Liver (tissue), 3 donors: ENCODE data around the gene SLC10A4.

Experiments used
- ATF3 ChIP-seq: IDR thresholded peaks from 2 replicates; pipeline ENCODE4 v1.6.1; 2016; ENCODE audit warnings: antibody characterized with exemption
- CTCF ChIP-seq: fragments of 150-350 bp; IDR thresholded peaks from 2 replicates; pipeline ENCODE4 v1.5.1; 2017; ENCODE audit warnings: improper control_type of control experiment, low read depth, low read length; ENCODE audit not compliant: missing input control
- EGR1 ChIP-seq, 2 donors: IDR thresholded peaks; 2 replicates each; pipeline ENCODE4 v1.6.1; 2016 to 2018; ENCODE audit warnings: antibody characterized with exemption in 2 of 2, low read depth in 2 of 2
- FOXA1 ChIP-seq: IDR thresholded peaks from 2 replicates; pipeline ENCODE4 v1.6.1; 2016; ENCODE audit warnings: antibody characterized with exemption
- GABPA ChIP-seq, 2 donors: IDR thresholded peaks in 1 of 2; conservative IDR thresholded peaks in 1 of 2; 2 replicates each; pipeline ENCODE4 v1.6.1; 2016; ENCODE audit warnings: antibody characterized with exemption in 2 of 2, mild to moderate bottlenecking in 1 of 2, moderate library complexity in 1 of 2
- JUND ChIP-seq, 2 donors: IDR thresholded peaks; 2 replicates each; pipeline ENCODE4 v1.6.1; 2016; ENCODE audit warnings: antibody characterized with exemption in 2 of 2
- MAX ChIP-seq: IDR thresholded peaks from 2 replicates; pipeline ENCODE4 v1.6.1; 2016; ENCODE audit warnings: antibody characterized with exemption
- NR2F2 ChIP-seq: IDR thresholded peaks from 2 replicates; pipeline ENCODE4 v1.6.1; 2016; ENCODE audit warnings: antibody characterized with exemption
- RAD21 ChIP-seq, 2 donors: IDR thresholded peaks; 2 replicates each; pipeline ENCODE4 v1.6.1; 2016; ENCODE audit warnings: antibody characterized with exemption in 2 of 2, mild to moderate bottlenecking in 2 of 2
- REST ChIP-seq: IDR thresholded peaks from 2 replicates; pipeline ENCODE4 v1.6.1; 2016; ENCODE audit warnings: antibody characterized with exemption, mild to moderate bottlenecking
- RXRA ChIP-seq, 2 donors: IDR thresholded peaks; 2 replicates each; pipeline ENCODE4 v1.6.1; 2017 to 2018; ENCODE audit warnings: antibody characterized with exemption in 2 of 2, mild to moderate bottlenecking in 1 of 2
- SP1 ChIP-seq: IDR thresholded peaks from 2 replicates; pipeline ENCODE4 v1.6.1; 2018; ENCODE audit warnings: antibody characterized with exemption, mild to moderate bottlenecking
- TAF1 ChIP-seq: conservative IDR thresholded peaks from 2 replicates; pipeline ENCODE4 v1.6.1; 2016; ENCODE audit warnings: antibody characterized with exemption, mild to moderate bottlenecking
- YY1 ChIP-seq: IDR thresholded peaks from 2 replicates; pipeline ENCODE4 v1.6.1; 2016; ENCODE audit warnings: antibody characterized with exemption, mild to moderate bottlenecking
- donor health status: healthy.
- donor health status: healthy.

GRCh38 chr4:48518143-48518542, 35.0 kb downstream of the SLC10A4 start:
- TF ChIP-seq RAD21 (IDR thresholded peaks at IDR 0.05) (no peak), CTCF (no peak), EGR1 (IDR thresholded peaks at IDR 0.05; ENCODE audit: low read depth in 2 of 2) (no peak), TAF1 (no peak), YY1 (no peak), SP1 (no peak), ATF3 (no peak), RXRA (IDR thresholded peaks at IDR 0.05) (no peak), REST (no peak), MAX (no peak), GABPA (IDR thresholded peaks at IDR 0.05 in 1 of 2, conservative IDR thresholded peaks at IDR 0.05 in 1 of 2) (no peak), JUND (IDR thresholded peaks at IDR 0.05) (no peak), FOXA1 (no peak), NR2F2 (no peak)
